ENCODE measurements around the gene SNX9. TPM values are rescaled to one million over a fixed set of nuclear protein-coding genes. Genes with fewer than 3 reads are reported as not detected.
"Not testable (repeated sequence)": the region's sequence is repeated elsewhere in the genome, so short reads cannot be mapped to it uniquely, and the experiment has no call there.

Gene SNX9
- total and polyA plus RNA-seq, 2 of the 4 experiments (the other 2 are of a cell fraction) = 35.3 to 41.2 TPM

DNA sequence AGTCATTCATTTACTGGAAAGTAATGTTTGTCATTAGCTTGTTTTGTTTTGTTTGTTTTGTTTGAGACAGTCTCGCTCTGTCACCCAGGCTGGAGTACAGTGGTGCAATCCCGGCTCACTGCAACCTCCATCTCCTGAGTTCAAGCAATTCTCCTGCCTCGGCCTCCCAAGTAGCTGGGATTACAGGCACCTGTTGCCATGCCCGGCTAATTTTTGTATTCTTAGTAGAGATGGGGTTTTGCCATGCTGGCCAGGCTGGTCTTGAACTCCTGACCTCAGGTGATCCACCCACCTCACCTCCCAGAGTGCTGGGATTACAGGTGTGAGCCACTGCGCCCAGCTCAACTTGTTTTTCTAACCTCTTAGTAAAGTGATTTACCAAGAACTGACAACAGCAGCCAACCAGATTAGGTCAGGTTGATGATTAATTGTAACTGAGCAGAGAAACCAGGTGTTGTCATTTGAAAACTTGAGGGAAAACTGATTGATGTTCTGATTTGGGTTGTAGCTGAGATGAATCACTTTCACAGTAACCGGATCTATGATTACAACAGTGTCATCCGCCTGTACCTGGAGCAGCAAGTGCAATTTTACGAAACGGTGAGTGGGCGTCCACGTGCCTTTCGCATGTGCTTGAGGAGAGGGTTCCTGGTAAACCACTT lies 117.5 kb downstream of the SNX9 start:
- H2BK5ac ChIP-seq (ENCODE audit: low read depth, low read length, poor library complexity, severe bottlenecking); H3K9me3 ChIP-seq (ENCODE audit: control insufficient read depth, insufficient read depth, low read length); H3K9me1 ChIP-seq (ENCODE audit: insufficient read depth, low read length); intact Hi-C loops (cut with micrococcal nuclease); H3K56ac ChIP-seq (ENCODE audit: extremely low read depth, insufficient read depth, low read length); H3K79me1 ChIP-seq (ENCODE audit: low read depth in 1 of 2, low read length in 2 of 2); CTCF ChIA-PET; BruUV-seq (replicated peaks); in situ Hi-C loops (cut with MboI; ENCODE audit: low sequenced_read_pairs); H2BK15ac ChIP-seq (ENCODE audit: low read depth, low read length); H3K4me3 ChIP-seq (ENCODE audit: insufficient read depth, low read depth, low read length); H3K27me3 ChIP-seq (ENCODE audit: control insufficient read depth, insufficient read depth, low read length); ATAC-seq (ENCODE audit: low read depth); DNase-seq; H3K18ac ChIP-seq (ENCODE audit: low read depth, low read length); H3K27ac ChIP-seq (ENCODE audit: insufficient read depth, low read length); H2AFZ ChIP-seq (replicated peaks; ENCODE audit: low read length, poor library complexity); H3K9ac ChIP-seq (ENCODE audit: low read depth, low read length); H2AK9ac ChIP-seq (replicated peaks; ENCODE audit: low read depth, low read length, poor library complexity); H2AK5ac ChIP-seq (ENCODE audit: low read depth, low read length); H2BK20ac ChIP-seq (ENCODE audit: low read depth, low read length); H4K5ac ChIP-seq (ENCODE audit: low read depth, low read length); H3K4me2 ChIP-seq (ENCODE audit: low read depth, low read length); H2BK120ac ChIP-seq (ENCODE audit: low read depth, low read length); H3K4ac ChIP-seq (ENCODE audit: low read depth, low read length); H4K20me1 ChIP-seq (ENCODE audit: insufficient read depth, low read length); H3K23ac ChIP-seq (ENCODE audit: low read depth, low read length); H4K8ac ChIP-seq (ENCODE audit: low read depth in 2 of 2, low read length in 2 of 2); H3K14ac ChIP-seq (replicated peaks; ENCODE audit: low read depth, low read length); dilution Hi-C loops (cut with HindIII; ENCODE audit: low sequenced_read_pairs, unreplicated experiment); H4K91ac ChIP-seq (ENCODE audit: insufficient read depth, low read depth, low read length); H3K4me1 ChIP-seq (ENCODE audit: control insufficient read depth, insufficient read depth, low read length): not testable (repeated sequence)
- peaks cover 65% of the 10 kb centered on the region for H3K36me3 ChIP-seq (ENCODE audit: control insufficient read depth, insufficient read depth, low read length)
- 75% methylated on average over 1 of the region's 12 CpGs; no CpG with 5 or more reads in 1 of the 2 experiments for WGBS, 2 experiments (ENCODE audit: extremely low coverage in 2 of 2, insufficient read length in 1 of 2)
- POLR2A ChIA-PET (ENCODE audit: unreplicated experiment) = interaction anchor here (0.6 kb wide), 1 partner anchor 192 kb away, joined by 6 read pairs; no protein-coding TSS in a partner anchor

Data from IMR-90 (cell line).